ENCODE measurements around the gene GBP3. TPM values are rescaled to one million over a fixed set of nuclear protein-coding genes. Genes with fewer than 3 reads are reported as not detected.

Gene GBP3
- total RNA-seq: 5.4 TPM

GRCh38 chr1:89022167-89022959, at the start of gene GBP3:
GBP3 (minus strand) TSS chr1:89022866; CDS start chr1:89020721, 2,145 bp downstream.

GRCh38 chr1:89065079-89065868, 42.6 kb upstream of the GBP3 start, which contains the start of gene GBP1:
GBP1 (minus strand) TSS chr1:89065208; CDS start chr1:89063234, 1,974 bp downstream.

Other genes starting within 250 kb of the GBP3 start
- 56.8 TPM for gene GTF2B, start 131.3 kb downstream of the GBP3 start, total RNA-seq
- 22.4 TPM for gene KYAT3, start 30.2 kb downstream of the GBP3 start, total RNA-seq
- 24.7 TPM for gene RBMXL1, start 30.2 kb downstream of the GBP3 start, total RNA-seq
- gene GBP1, start 42.3 kb upstream of the GBP3 start, total RNA-seq: 30.1 TPM
- gene GBP2, start 103.2 kb upstream of the GBP3 start, total RNA-seq: 11.4 TPM
- gene GBP7, start 153.1 kb upstream of the GBP3 start, total RNA-seq: not detected
- 6.5 TPM for gene GBP4, start 176.1 kb upstream of the GBP3 start, total RNA-seq
- gene GBP5, start 250.0 kb upstream of the GBP3 start, total RNA-seq: 0.93 TPM